GM18858 (cell line): Measurements from ENCODE around the gene COG5.

Experiments used
- ATAC-seq: cut with Tn5 transposase; IDR thresholded peaks from one replicate; pipeline ENCODE4 v1.9.1; 2021; ENCODE audit not compliant: unreplicated experiment

COG5 gene

DNA sequence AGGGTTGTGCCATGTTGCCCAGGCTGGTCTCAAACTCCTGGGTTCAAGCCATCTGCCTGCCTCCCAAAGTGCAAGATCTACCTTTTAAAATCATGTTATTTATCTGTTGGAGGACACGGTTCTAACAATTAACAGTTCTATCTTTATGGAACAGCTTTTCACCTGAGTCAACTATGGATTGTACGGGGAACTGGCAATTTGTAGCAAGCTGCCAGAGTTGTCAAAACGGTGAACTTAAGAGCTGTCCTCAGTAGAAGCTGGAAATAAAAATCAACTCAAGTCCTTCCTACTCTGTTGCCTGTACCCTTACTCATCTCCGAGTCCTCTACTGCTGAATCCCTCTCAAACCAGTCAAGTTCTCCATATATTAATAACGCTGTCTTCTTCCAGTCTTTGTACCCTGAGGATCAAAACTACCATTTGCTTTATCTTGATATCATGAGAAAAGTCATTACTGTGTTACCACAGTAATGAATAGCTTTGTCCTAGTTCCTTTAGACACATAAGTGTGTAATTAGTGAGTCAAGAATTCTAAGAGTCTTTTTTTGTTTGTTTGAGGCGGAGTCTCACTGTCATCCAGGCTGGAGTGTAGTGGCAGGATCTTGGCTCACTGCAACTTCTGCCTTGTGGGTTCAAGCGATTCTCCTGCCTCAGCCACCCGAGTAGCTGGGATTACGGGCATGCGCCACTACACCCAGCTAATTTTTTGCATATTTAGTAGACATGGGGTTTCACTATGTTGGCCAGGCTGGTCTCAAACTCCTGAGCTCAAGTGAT lies 366.7 kb downstream of the COG5 start:
- no peak for ATAC-seq

DNA sequence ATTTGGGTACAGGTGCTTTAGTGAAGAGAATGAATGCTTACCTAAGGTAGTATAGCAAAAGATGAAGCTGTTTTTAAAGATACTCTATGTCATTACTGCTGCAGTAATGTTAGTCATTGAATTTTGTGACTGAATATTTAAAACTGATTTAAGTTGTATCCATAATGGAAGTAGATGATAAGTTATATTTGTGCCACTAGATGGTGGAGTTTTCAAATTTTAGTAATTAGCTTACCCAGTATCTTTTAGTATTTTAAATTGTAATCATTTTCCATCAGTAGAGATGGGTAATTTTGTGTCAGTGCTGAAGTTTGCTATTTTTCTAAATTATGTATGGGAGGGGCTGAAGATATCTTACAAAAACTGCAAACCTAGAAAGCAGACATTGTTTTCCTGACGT lies 369.7 kb downstream of the COG5 start:
- no peak for ATAC-seq

DNA sequence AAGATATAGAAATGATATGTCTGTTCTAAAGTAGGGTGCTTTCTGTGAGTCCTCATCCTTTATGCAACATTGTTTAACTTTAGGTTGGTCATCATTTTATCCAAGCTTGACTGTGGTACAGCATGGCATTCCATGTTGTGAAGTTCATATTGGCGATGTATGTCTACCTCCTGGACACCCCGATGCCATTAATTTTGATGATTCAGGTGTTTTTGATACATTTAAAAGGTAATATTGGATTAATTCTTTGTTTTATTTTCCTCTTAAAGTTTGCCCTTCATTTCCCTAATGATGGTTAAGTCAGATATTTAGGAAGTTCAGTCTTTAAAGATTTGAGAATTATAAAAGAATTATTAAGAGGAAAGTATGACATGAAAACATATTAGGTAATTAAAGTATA lies 373.6 kb downstream of the COG5 start:
- no peak for ATAC-seq

DNA sequence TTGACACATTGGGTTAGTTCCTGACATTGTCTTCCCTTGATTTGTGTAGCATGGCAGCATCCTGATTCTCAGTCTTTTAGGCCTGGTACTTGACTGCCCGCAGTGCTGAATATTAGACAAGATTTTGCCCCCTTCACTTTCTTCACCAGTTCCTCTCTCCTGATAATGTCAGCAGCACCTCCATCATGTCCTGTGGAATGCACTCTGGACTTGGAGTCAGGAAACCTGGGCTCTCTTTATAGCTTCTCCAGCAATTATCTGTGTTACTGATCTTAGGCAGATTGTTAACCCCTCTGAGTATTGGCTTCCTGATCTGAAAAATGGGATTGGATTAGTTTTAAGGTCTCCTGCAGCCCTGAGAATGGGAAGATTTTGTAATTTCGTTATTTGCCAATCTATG lies 375.9 kb downstream of the COG5 start:
- ATAC-seq, result no peak

DNA sequence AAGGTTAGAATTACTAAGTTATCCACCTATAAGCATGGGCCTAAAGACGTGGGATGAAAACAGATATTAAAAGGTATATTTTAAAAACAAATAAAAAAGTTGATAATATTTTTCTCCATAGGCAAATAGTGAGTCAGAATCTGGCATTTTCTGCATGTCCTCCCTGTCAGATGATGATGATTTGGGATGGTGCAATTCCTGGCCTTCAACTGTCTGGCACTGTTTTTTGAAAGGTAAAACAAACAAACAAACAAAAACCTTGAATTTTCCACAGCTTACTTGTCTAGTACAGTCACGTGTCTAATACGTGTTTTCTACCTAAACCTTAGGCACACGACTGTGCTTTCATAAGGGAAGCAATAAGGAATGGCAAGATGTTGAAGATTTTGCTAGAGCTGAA lies 377.5 kb downstream of the COG5 start:
- ATAC-seq, result no peak

DNA sequence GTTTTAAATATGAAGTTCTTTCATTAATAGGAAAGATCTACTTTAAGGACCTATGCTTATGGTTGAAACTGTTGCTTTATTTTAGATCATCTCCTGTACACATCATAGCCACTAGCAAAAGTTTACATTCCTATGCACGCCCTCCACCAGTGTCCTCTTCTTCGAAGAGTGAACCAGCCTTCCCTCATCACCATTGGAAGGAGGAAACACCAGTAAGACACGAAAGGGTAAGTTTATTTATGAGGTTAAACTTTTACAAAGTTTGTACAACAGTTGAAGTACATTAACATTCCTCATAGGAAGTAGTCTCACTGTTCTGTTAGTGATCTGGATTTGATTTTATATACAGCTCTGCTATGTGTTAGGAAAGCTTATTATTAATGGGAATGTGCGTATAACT lies 378.0 kb downstream of the COG5 start:
- ATAC-seq, result no peak

DNA sequence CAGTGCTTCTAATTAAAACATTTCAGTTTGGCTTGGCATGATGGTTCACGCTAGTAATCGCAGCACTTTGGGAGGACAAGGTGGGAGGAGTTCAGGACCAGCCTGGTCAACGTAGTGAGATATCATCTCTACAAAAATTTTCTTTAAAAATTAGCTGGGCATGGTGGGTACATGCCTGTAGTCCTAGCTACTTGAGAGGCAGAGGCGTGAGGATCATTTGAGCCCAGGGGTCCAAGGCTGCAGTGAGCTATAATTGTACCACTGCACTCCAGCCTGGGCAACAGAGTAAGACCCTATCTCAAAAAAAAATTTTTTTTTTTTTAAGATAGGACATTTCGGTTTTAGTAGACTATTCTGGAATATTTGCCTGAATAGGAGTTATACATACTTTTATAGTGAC lies 382.5 kb downstream of the COG5 start:
- no peak for ATAC-seq

DNA sequence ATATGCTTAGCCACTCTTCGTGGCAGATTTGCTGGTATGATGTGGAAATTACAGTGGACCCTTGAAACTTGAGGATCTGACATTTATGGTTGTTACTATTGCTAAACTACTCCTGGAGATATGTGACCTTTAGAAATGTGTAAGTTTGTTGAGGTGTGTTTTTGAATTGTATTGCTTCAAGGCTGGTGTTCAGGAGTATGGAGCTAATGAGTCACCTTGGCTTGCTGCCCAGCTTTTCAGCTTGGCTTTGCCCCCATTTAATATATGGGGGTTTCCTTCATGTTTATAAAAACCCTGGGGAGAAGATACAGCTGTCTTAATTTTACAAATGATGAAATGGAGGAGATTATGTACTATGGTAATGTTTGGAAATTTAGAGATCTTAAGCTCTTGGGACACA lies 383.3 kb downstream of the COG5 start:
- no peak for ATAC-seq

DNA sequence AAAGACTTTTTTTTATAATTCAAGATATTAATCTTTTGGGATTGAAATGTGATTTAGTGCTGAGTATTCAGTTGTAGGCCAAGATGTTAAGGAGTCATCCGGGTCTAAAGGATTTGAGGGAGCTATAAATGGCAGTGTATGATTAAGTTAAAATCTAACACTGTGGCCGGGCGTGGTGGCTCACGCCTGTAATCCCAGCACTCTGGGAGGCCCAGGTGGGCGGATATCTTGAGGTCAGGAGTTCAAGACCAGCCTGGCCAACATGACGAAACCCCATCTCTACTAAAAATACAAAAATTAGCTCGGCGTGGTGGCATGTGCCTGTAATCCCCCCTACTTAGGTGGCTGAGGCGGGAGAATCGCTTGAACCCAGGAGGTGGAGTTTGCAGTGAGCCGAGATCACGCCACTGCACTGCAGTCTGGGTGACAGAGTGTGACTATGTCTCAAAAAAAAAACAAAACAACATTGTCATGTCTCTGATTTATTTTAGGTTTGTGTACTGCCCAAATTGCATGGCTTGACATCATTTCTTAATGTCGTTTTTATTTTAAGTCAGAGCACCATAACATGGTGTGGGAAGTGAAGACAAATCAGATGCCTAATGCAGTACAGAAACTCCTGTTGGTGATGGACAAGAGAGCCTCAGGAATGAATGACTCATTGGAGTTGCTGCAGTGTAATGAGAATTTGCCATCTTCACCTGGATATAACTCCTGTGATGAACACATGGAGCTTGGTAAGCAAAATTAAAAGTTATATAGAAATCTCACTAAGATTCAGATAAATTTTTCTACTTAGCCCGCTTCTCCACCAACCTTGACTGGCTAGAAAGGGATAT lies 384.2 kb downstream of the COG5 start:
- ATAC-seq, result no peak

DNA sequence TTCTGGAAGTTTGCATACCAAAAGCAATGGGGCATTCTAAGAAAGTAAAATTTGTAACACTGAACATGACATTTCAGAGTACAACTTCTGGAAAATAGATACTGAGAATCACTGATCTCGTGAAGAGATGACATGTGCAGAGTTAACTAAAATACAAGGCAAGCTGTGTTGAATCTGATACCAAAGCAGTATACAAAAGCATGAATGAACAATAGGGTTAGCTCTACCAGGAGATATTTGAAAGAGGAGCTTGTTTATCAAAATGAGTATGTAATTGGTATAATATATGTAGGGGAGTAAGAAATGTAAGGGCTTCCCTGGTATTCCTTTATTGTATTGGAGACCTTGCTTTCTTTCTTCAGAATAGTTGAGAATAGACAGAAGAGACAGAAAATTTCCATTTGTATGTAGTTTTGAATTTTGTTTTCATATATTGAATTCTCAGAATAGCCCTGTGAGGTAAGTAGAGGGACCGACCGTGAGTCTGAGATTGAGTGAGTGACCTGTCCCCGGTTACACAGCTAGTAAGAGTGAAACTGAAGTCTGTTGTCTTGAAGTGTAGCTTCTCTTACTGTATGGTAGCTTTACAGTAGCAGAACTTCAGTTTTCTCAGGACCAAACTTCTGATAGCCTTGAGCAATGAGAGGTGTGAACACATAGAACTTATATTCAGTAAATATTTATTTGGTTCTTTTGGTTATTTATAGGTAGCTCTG lies 389.9 kb downstream of the COG5 start:
- peak; percentile 53 for ATAC-seq

DNA sequence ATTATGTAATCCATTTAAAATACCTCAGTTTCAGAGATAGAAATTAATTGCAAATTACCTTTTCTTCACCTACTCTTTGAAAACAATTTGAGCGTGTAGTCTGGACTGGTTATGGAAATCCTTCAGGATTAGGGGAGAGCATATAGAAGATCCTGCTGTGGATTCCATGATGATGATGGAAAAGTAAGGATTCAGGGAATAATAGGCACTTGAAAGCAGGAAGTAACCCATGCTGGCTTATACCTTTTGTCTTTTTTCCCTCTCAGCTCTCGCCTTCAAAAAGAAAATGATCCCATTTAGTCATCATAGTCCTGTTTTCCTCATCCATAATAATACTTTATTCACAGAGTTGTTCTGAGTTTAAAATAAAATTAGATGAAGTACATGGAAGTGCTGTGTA lies 390.5 kb downstream of the COG5 start:
- no peak for ATAC-seq

DNA sequence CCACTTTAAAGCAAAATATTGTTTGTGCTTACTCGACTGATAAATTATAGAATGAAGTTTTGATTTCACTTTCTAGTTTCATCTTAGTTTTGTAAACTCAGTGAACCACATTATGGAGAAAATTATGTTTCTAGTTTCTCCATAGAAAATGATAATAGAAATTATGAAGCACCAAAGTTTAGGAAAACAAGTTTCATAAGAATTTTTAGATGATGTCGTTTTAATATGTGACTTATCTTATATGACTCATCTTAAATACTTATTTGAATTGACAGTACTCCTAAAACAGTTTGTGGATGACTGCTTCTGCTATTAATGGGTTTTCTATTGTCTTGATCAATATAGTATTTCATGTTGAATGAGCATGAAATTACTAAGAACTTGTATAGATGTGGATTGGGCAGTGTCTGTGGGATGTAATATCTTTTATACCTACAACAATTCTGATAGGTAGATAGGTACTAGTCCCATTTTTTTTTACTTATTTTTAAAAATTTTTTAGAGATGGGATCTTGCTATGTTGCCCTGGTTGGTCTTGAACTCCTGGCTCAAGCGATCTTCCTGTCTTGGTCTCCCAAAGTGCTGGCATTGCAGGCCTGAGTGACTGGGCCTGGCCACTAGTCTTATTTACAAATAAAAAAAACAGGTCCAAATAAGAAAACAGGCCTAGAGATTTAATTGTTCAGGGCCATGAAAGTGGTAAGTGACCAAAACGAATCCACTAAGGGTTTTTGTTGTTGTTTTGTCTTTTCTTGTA lies 391.3 kb downstream of the COG5 start:
- no peak for ATAC-seq

DNA sequence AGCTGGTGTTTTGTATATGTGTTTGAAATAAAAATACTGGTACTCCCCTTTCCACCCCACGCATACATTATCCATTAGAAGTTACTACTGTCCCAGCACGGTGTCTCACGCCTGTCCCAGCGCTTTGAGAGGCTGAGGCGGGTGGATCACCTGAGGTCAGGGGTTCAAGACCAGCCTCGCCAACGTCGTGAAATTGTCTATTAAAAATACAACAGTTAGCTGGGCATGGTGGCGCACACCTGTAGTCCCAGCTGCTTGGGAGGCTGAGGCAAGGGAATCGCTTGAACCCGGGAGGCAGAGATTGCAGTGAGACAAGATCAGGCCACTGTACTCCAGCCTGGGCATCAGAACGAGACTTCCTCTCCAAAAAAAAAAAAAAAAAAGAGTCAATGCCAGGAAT lies 392.2 kb downstream of the COG5 start:
- no peak for ATAC-seq

DNA sequence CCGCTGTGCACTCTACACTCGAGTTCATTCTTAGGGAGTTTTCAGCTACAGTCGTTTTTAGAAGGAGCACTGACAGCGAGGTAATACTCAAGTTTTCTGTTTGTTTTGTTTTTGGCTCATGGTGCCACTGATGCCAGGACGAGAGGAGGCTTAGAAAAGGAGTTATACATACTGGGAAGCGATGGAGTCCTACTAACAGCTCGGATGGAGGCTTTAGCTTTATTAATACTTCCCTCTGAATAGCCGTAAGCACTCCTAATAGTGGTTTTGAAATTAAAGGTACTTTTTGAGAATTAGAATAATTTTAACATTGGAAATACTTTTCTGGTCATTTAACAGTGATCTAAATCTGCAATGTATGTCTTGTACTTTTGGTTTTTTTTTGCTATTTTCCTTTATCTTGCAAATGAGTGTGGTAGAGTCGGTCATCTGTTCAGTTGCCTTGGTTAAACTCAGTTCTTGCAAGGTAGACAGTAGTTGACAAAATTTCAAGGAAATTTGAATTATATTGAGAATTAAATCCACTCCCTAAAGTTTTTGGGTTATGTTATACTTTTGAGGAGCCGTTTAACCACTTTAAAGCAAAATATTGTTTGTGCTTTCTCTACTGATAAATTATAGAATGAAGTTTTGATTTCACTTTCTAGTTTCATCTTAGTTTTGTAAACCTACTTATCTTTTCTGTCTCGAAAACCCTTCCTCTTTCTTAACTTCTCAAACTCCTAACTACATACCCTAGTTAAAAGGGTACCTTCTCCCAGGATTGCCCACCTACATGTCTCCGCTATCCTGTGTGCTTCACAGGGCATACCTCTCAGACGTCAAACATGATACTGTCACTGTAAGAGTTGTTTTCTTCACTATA lies 393.4 kb downstream of the COG5 start:
- no peak for ATAC-seq

DNA sequence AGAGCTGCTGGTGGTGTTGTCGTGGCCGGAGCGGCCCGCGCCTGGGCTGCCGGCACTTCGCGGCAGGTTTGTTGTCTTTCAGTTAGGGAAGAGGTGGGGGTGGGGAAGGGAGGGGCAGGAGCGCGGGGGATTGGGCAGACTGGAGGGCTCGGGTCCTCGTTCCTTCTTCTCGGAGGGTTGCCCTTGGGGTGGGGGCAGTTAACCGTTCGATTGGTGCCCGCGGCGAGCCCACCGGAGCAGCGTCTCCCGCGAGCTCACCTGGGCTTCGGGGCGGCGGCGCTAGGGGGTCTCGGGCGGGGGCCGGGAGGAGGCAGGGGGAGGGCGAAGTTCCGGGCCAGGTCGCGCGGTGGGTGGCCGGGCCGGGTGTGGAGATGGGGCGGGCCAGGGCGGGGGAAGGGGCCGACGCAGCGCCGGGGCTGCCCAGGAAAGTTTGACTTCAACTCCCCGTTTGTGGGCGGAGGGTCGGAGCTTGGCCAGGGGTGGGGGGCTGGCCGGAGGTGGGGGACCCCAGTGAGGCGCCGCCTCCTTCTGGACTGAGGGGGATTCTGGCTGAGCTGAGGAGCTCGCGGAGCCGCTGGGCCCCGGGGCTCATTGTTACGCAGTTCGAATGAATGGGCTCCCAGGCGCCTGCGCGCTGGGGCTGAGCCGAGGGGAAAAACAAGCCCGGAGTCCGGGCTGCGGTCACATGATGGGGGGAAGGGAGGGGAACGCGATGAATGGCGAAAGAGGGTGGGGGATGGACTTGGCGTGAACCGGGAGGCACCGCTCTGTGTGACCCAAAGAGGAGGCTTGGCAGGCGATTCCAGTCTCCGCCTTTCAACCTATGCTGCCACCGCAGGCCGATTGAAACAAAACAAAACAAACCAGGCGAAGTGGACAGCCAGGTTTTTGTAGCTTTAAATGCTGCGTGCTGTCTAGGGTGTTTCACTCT lies 394.3 kb downstream of the COG5 start:
- ATAC-seq, result peak; percentile 12

DNA sequence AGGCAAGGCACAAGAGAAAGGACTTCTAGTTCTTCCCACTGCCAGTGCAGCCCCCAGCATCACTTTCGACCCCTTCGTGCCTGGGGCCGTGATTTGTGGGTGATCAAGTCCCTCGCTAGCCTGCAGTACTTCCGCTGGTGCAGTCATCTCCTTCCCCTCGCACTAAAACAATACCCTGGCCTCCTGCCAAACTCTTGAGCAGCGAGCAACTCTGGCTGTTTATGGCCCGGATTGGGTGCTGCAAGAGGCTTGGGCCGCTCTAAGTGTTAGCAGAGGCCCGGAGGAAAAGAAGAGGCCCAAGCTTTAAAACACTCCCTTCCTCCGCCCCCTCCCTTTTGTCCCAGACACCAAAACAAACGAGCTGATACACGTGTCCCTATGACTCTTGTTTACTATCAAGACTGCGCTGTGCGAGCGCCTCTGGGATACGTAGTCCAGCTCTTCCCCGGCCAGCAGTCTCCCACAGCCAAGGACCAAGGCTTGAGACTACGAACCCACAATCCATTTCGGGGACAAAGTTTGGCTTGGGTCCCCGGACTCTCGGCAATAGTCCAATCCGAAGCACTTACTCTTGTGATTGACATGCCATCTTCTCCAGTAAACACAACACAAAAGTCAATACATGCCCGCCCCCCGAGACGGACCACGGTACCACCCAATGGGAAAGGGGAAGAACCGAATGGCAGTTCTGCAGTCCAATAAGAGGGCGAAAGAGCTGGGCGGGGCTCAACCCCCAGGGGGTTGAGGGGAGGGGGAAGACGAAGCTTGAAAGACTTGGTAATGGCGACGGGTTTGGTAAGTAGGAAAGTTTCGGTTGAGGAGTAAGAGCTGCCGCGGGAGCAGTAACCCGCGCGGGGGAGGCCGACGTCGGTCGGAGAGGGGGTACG lies 395.2 kb downstream of the COG5 start, which contains the start of gene HBP1:
HBP1 (plus strand) TSS at position 771 of the 887 bp plus-strand sequence. CDS start 10,891 bp downstream, outside the sequence.
- ATAC-seq, result peak; percentile 85

DNA sequence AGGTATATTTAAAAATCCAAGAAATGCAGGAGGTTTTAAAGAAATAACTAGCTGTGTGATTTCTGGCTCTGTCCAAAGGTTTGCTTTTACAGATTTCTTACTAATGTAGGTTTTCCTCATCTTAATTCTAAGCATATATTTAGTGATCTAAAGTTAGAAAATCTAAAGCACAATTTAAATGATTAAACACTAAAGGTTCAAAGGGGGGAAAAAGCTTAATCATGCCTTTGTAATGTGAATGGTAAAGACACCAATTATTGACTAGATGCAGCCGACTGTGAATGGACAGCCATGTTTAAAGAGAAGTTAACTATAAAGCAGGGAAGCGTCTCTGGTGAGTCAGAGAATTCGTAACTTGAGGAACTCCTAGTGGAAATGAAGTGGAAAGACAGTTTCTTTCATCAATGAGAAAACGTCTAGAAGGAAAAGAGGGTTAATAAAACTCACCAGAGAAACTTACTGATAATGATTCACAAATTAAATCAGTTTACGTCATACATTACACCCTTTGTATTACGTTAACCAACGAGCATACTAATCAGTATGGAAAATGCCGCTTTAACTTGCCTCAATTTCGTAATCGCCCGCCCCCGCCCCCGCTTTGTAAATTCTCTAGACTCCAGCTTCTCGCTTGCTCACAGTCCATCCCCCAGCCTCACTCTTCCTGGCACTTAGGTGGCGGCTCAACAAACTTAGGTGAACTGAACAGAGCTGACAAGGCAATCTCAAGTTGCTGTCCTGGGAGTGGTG lies 396.1 kb downstream of the COG5 start:
- no peak for ATAC-seq
